HepG2 (cell line): ENCODE data around the gene PAM16. TPM values are rescaled to one million over a fixed set of nuclear protein-coding genes. Genes with fewer than 3 reads are reported as not detected.
A peak's percentile ranks its signal among the peaks of the same experiment; 100 is the strongest.

Experiments used
- AFF4 ChIP-seq: sonication (generic); formaldehyde crosslinking; IDR thresholded peaks from 2 replicates; pipeline ENCODE4 v1.4.0; 2020; ENCODE audit warnings: missing genetic modification reagents
- FOXO1 ChIP-seq: sonication (generic); formaldehyde crosslinking; IDR thresholded peaks from 2 replicates; pipeline ENCODE4 v1.4.0; 2020; ENCODE audit warnings: missing genetic modification reagents
- HMG20B ChIP-seq: conservative IDR thresholded peaks from 2 replicates; pipeline ENCODE4 v1.6.1; 2016; ENCODE audit warnings: missing genetic modification reagents, missing compliant biosample characterization
- HNRNPL ChIP-seq: fragments of 200-400 bp; formaldehyde crosslinking; IDR thresholded peaks from 2 replicates; pipeline ENCODE4 v1.6.1; 2017; ENCODE audit warnings: mild to moderate bottlenecking, low read depth, low read length
- TBP ChIP-seq: sonication (generic); formaldehyde crosslinking; IDR thresholded peaks from 2 replicates; pipeline ENCODE4 v1.5.0; 2020; ENCODE audit warnings: missing genetic modification reagents
- TBX2 ChIP-seq: sonication (generic); formaldehyde crosslinking; IDR thresholded peaks from 2 replicates; pipeline ENCODE4 v1.5.0; 2020; ENCODE audit warnings: missing genetic modification reagents, mild to moderate bottlenecking, borderline replicate concordance
- TBX3 ChIP-seq: fragments of 450-650 bp; IDR thresholded peaks from 2 replicates; pipeline ENCODE4 v1.6.1; 2017; ENCODE audit warnings: antibody characterized with exemption, mild to moderate bottlenecking, inconsistent platforms, borderline replicate concordance
- ZBTB34 ChIP-seq: sonication (generic); formaldehyde crosslinking; IDR thresholded peaks from 2 replicates; pipeline ENCODE4 v1.8.0; 2022; ENCODE audit warnings: mild to moderate bottlenecking, missing genetic modification reagents
- ZNF354B ChIP-seq: sonication (generic); formaldehyde crosslinking; IDR thresholded peaks from 2 replicates; pipeline ENCODE4 v1.8.0; 2022; ENCODE audit warnings: mild to moderate bottlenecking, missing genetic modification reagents
- polyA plus RNA-seq, 8 experiments: library from polyadenylated mRNA; depleted of rRNA in 3 of 8; stranded (reverse) in 7 of 8; unstranded in 1 of 8; fragments of >200 nt; fragmentation: Illumina TruSeq in 4 of 8; extraction: Trizol in 4 of 8; gene quantifications; 2 replicates each; pipeline versions ENCODE4 v1.2.1 to v1.2.3, GENCODE V29; 2011 to 2016; ENCODE audit warnings: low read depth in 4 of 8, missing spikeins in 1 of 8, mixed read lengths in 1 of 8; ENCODE audit not compliant: insufficient read depth in 1 of 8
- total RNA-seq, 5 experiments: library from RNA; depleted of rRNA; stranded (reverse); fragments of >200 nt; fragmentation: Illumina TruSeq; extraction: Trizol; gene quantifications; 2 replicates each; pipeline ENCODE4 v1.2.3, GENCODE V29; 2016; ENCODE audit warnings: low read depth in 1 of 5
- TF ChIP-seq, protein P1 (sequence below): sonication (generic); formaldehyde crosslinking; IDR thresholded peaks from 2 replicates; pipeline ENCODE4 v1.4.0; 2020; ENCODE audit warnings: missing genetic modification reagents
- TF ChIP-seq, protein P2 (sequence below): sonication (generic); formaldehyde crosslinking; IDR thresholded peaks from 2 replicates; pipeline ENCODE4 v1.5.1; 2020; ENCODE audit warnings: mild to moderate bottlenecking, missing genetic modification reagents, moderate library complexity

PAM16 gene
- total and polyA plus RNA-seq, 2 of the 13 experiments (the other 11 are each of a cell fraction or from before 2014, with no cell fraction given) = 51.5 to 51.8 TPM

- TF ChIP-seq, protein P1, sequence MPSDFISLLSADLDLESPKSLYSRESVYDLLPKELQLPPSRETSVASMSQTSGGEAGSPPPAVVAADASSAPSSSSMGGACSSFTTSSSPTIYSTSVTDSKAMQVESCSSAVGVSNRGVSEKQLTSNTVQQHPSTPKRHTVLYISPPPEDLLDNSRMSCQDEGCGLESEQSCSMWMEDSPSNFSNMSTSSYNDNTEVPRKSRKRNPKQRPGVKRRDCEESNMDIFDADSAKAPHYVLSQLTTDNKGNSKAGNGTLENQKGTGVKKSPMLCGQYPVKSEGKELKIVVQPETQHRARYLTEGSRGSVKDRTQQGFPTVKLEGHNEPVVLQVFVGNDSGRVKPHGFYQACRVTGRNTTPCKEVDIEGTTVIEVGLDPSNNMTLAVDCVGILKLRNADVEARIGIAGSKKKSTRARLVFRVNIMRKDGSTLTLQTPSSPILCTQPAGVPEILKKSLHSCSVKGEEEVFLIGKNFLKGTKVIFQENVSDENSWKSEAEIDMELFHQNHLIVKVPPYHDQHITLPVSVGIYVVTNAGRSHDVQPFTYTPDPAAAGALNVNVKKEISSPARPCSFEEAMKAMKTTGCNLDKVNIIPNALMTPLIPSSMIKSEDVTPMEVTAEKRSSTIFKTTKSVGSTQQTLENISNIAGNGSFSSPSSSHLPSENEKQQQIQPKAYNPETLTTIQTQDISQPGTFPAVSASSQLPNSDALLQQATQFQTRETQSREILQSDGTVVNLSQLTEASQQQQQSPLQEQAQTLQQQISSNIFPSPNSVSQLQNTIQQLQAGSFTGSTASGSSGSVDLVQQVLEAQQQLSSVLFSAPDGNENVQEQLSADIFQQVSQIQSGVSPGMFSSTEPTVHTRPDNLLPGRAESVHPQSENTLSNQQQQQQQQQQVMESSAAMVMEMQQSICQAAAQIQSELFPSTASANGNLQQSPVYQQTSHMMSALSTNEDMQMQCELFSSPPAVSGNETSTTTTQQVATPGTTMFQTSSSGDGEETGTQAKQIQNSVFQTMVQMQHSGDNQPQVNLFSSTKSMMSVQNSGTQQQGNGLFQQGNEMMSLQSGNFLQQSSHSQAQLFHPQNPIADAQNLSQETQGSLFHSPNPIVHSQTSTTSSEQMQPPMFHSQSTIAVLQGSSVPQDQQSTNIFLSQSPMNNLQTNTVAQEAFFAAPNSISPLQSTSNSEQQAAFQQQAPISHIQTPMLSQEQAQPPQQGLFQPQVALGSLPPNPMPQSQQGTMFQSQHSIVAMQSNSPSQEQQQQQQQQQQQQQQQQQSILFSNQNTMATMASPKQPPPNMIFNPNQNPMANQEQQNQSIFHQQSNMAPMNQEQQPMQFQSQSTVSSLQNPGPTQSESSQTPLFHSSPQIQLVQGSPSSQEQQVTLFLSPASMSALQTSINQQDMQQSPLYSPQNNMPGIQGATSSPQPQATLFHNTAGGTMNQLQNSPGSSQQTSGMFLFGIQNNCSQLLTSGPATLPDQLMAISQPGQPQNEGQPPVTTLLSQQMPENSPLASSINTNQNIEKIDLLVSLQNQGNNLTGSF = no peak
- TF ChIP-seq ZNF354B (CRISPR knock-in tag) (no peak), HNRNPL (peak; percentile 85), FOXO1 (CRISPR knock-in tag) (no peak), AFF4 (no peak), TBP (no peak), TBX3 (no peak), TBX2 (CRISPR knock-in tag) (no peak), HMG20B (CRISPR knock-in tag) (no peak), ZBTB34 (no peak)
- TF ChIP-seq, protein P2, sequence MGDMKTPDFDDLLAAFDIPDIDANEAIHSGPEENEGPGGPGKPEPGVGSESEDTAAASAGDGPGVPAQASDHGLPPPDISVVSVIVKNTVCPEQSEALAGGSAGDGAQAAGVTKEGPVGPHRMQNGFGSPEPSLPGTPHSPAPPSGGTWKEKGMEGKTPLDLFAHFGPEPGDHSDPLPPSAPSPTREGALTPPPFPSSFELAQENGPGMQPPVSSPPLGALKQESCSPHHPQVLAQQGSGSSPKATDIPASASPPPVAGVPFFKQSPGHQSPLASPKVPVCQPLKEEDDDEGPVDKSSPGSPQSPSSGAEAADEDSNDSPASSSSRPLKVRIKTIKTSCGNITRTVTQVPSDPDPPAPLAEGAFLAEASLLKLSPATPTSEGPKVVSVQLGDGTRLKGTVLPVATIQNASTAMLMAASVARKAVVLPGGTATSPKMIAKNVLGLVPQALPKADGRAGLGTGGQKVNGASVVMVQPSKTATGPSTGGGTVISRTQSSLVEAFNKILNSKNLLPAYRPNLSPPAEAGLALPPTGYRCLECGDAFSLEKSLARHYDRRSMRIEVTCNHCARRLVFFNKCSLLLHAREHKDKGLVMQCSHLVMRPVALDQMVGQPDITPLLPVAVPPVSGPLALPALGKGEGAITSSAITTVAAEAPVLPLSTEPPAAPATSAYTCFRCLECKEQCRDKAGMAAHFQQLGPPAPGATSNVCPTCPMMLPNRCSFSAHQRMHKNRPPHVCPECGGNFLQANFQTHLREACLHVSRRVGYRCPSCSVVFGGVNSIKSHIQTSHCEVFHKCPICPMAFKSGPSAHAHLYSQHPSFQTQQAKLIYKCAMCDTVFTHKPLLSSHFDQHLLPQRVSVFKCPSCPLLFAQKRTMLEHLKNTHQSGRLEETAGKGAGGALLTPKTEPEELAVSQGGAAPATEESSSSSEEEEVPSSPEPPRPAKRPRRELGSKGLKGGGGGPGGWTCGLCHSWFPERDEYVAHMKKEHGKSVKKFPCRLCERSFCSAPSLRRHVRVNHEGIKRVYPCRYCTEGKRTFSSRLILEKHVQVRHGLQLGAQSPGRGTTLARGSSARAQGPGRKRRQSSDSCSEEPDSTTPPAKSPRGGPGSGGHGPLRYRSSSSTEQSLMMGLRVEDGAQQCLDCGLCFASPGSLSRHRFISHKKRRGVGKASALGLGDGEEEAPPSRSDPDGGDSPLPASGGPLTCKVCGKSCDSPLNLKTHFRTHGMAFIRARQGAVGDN = no peak
These were observed 32.7 kb upstream of the PAM16 start (continued) for GRCh38 chr16:4383591-4384444.
